Suprapubic skin (tissue), 4 donors: ENCODE data around the gene RNF141. TPM values are rescaled to one million over a fixed set of nuclear protein-coding genes. Genes with fewer than 3 reads are reported as not detected.

ENCODE experiments used
- DNase-seq, 2 donors: peaks; one replicate each; pipeline ENCODE4 v3.0.0-alpha.2; 2019; ENCODE audit warnings: low spot score in 2 of 2
- H3K27ac ChIP-seq: fragments of 200-600 bp; sonication (generic); one replicate; pipeline ENCODE4 v1.5.1; 2019
- H3K27me3 ChIP-seq: fragments of 200-600 bp; sonication (generic); one replicate; pipeline ENCODE4 v1.5.1; 2019
- H3K36me3 ChIP-seq: fragments of 200-600 bp; sonication (generic); one replicate; pipeline ENCODE4 v1.5.1; 2019
- H3K4me1 ChIP-seq: fragments of 200-600 bp; sonication (generic); one replicate; pipeline ENCODE4 v1.5.1; 2019
- H3K4me3 ChIP-seq: fragments of 200-600 bp; sonication (generic); one replicate; pipeline ENCODE4 v1.5.1; 2019; ENCODE audit warnings: mild to moderate bottlenecking
- H3K9me3 ChIP-seq: fragments of 200-600 bp; sonication (generic); one replicate; pipeline ENCODE4 v1.5.1; 2019
- EP300 ChIP-seq: sonication (generic); formaldehyde crosslinking; IDR thresholded peaks from one replicate; pipeline ENCODE4 v1.6.1; 2017; ENCODE audit warnings: antibody characterized with exemption
- POLR2A ChIP-seq, 2 donors: fragments of 450-650 bp; IDR thresholded peaks; one replicate each; pipeline ENCODE4 v1.6.1; 2017; ENCODE audit warnings: antibody characterized with exemption in 2 of 2, mild to moderate bottlenecking in 2 of 2, moderate library complexity in 2 of 2
- POLR2AphosphoS5 ChIP-seq, 3 donors: sonication (generic); formaldehyde crosslinking; IDR thresholded peaks; one replicate each; pipeline ENCODE4 v1.6.1; 2017; ENCODE audit warnings: antibody characterized with exemption in 3 of 3
- WGBS: methylation state at CpG from one replicate; pipeline ENCODE4 v1.1.5; 2018; 5-methylcytosine and 5-hydroxymethylcytosine counted together
- total RNA-seq, 4 donors: library from RNA; depleted of rRNA; stranded (reverse); fragments of >200 nt; gene quantifications; one replicate each; pipeline ENCODE4 v1.1.0, GENCODE V29; 2016
- TF ChIP-seq, protein P1 (sequence below), 2 donors: fragments of 200-600 bp in 1 of 2; fragments of 450-650 bp in 1 of 2; sonication (generic) in 1 of 2; IDR thresholded peaks; one replicate each; pipeline ENCODE4 v1.5.1; 2016 to 2019; ENCODE audit warnings: antibody characterized with exemption in 2 of 2, mild to moderate bottlenecking in 1 of 2, moderate library complexity in 1 of 2

RNF141 gene
- total RNA-seq, 4 donors from 2014 or later = 68.2 to 83.4 (median 73.7) TPM

GRCh38 chr11:10502065-10502680 lies 38.8 kb downstream of the RNF141 start:
- Histone ChIP-seq H3K4me1 (peaks cover 29% of the 10 kb centered on the region), H3K4me3 (no peak overlapping the region), H3K27ac (no peak overlapping the region), H3K36me3 (peaks cover 23% of the 10 kb centered on the region), H3K9me3 (no peaks in the 10 kb centered on the region), H3K27me3 (no peaks in the 10 kb centered on the region)
- TF ChIP-seq POLR2AphosphoS5 (IDR thresholded peaks at IDR 0.05) = no peak
- TF ChIP-seq EP300 = no peak
- no peak for TF ChIP-seq POLR2A (IDR thresholded peaks at IDR 0.05)
- TF ChIP-seq, protein P1, sequence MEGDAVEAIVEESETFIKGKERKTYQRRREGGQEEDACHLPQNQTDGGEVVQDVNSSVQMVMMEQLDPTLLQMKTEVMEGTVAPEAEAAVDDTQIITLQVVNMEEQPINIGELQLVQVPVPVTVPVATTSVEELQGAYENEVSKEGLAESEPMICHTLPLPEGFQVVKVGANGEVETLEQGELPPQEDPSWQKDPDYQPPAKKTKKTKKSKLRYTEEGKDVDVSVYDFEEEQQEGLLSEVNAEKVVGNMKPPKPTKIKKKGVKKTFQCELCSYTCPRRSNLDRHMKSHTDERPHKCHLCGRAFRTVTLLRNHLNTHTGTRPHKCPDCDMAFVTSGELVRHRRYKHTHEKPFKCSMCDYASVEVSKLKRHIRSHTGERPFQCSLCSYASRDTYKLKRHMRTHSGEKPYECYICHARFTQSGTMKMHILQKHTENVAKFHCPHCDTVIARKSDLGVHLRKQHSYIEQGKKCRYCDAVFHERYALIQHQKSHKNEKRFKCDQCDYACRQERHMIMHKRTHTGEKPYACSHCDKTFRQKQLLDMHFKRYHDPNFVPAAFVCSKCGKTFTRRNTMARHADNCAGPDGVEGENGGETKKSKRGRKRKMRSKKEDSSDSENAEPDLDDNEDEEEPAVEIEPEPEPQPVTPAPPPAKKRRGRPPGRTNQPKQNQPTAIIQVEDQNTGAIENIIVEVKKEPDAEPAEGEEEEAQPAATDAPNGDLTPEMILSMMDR (IDR thresholded peaks at IDR 0.05) = no peak
- WGBS = 80% methylated on average over 6 of the region's 6 CpGs
- DNase-seq = peak in 1 of 2 donors; percentile 69

DNA sequence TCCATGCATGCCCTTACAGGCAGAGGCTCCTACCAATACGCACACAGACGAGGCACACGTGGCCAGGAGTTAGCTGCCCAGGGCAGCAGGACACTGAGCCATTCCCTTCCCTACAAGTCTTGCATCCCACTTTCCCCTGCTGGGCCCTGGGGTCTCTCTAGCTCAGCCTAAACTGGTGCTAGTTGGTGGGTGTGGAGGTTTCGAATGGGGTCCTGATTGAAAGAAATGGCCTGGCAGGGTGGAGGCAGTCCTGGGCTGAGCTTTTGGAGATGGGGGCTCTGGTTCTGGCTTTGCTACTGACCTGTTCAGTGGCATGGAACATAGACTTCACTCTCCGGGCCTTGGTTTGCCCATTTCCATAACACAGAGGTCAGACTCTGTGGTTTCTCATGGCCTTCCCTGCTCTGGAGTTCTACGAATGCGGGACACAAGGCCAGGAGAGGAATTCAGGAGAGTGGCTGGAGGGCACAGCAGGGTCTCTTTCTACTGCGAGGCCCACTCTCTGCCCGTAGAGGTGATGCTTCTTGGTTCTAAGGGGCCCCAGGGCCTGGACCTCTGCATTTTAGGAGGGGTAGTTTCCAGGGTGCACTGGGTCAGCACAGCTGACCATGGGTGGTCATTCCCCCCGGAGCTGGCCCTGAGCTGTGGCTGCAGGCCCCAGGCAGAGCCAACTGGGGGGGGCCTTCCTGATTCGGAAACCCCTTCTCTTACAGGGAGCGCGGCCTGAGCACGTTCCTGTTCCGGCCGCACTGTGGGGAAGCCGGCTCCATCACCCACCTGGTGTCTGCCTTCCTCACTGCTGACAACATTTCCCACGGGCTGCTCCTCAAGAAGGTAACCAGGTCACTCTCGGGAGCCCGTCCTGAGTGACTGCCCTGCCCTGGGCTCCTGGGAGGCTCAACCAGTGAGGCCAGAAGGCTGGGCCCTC lies 40.0 kb downstream of the RNF141 start:
- no peak overlapping the region for H3K4me3 ChIP-seq
- no peaks in the 10 kb centered on the region for H3K27me3 ChIP-seq
- peaks cover 26% of the 10 kb centered on the region for H3K36me3 ChIP-seq
- TF ChIP-seq, protein P1 (IDR thresholded peaks at IDR 0.05) = no peak
- no peak for TF ChIP-seq EP300
- TF ChIP-seq POLR2A (IDR thresholded peaks at IDR 0.05) = no peak
- no peak for TF ChIP-seq POLR2AphosphoS5 (IDR thresholded peaks at IDR 0.05)
- WGBS = 86% methylated on average over 20 of the region's 20 CpGs
- no peaks in the 10 kb centered on the region for H3K9me3 ChIP-seq
- peaks cover 28% of the 10 kb centered on the region for H3K4me1 ChIP-seq
- DNase-seq = peak in 1 of 2 donors; percentile 65
- no peak overlapping the region for H3K27ac ChIP-seq

DNA sequence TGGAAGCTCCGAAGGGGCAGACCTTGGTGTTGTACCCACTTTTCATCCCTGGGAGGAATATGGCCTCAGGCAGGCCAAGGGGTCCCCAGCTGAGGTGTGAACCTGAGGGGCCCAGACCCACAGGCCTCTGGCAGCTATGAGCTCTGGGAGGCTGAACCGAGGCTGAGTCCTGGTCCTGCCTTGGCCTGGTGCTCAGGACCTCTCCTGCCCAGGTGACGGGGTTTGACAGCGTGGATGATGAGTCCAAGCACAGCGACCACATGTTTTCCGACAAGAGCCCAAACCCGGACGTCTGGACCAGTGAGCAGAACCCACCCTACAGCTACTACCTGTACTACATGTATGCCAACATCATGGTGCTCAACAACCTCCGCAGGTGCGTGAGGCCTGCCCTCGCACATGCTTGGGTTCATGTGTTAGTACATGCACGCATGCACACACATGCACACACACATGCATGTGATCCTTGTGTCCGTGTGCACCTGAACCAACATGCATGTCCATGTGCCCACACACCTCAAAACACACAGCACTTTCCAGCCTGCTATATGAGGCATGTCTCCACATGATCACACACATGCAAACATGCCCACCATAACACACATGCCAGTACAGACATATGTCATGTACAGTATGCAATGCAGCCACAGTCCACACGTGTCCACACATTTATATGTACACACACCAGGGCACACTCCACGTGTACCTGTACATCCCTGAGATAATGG lies 40.9 kb downstream of the RNF141 start:
- 74% methylated on average over 9 of the region's 15 CpGs for WGBS
- H3K27me3 ChIP-seq = no peaks in the 10 kb centered on the region
- H3K4me3 ChIP-seq = no peak overlapping the region
- H3K36me3 ChIP-seq = peaks cover 27% of the 10 kb centered on the region
- TF ChIP-seq EP300 = no peak
- TF ChIP-seq, protein P1 (IDR thresholded peaks at IDR 0.05) = no peak
- TF ChIP-seq POLR2AphosphoS5 (IDR thresholded peaks at IDR 0.05) = no peak
- no peak for TF ChIP-seq POLR2A (IDR thresholded peaks at IDR 0.05)
- DNase-seq = peak in 1 of 2 donors; percentile 69
- H3K27ac ChIP-seq = no peak overlapping the region
- H3K9me3 ChIP-seq = no peaks in the 10 kb centered on the region
- peaks cover 21% of the 10 kb centered on the region for H3K4me1 ChIP-seq

- Histone ChIP-seq H3K4me3 (no peak overlapping the region), H3K27ac (no peak overlapping the region), H3K36me3 (peaks cover 27% of the 10 kb centered on the region), H3K4me1 (peaks cover 21% of the 10 kb centered on the region), H3K27me3 (no peaks in the 10 kb centered on the region), H3K9me3 (no peaks in the 10 kb centered on the region)
- TF ChIP-seq, protein P1 (IDR thresholded peaks at IDR 0.05) = no peak
- TF ChIP-seq POLR2A (IDR thresholded peaks at IDR 0.05) (no peak), POLR2AphosphoS5 (IDR thresholded peaks at IDR 0.05) (no peak), EP300 (no peak)
- DNase-seq = peak in 1 of 2 donors; percentile 59
- WGBS = 69% methylated on average over 5 of the region's 5 CpGs
Observed at GRCh38 chr11:10499452-10499851, 41.5 kb downstream of the RNF141 start.
